ENCODE results near the gene RAD51B.

The RAD51B gene

DNA sequence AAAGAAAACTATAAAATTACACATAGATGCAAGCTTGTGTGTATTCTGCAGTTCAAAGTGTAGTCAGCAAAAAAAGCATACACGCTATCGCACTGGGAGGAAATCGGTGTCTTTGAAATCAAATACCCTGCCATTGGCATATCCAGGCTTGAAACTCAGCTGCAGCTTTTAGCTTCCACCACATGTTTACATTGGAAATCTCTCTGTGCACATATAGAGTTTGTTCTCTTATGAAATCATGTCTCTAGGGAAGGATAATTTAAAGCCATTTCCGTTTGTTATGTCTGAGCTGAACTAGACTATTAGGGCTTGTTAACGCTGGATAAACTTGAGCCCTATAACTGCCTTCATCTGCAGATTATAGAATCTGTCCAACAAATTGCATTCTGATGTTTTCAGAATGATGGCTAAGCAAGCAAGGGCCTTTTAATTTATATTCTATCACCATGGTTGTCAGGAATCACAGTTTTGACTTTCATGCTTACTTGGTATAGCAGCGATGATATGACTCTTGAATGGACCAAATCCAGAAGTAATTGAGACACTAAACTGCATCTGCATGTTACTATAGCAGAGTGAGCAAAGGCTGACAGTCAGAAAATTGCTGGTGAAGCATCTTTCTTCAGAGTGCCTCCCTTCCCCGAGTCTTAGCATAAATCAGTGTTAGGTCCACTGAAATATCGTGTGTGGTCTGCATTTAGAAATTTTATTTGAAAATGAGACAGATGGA, 530.5 kb downstream of the RAD51B start:
- peak; percentile 78 for DNase-seq

DNA sequence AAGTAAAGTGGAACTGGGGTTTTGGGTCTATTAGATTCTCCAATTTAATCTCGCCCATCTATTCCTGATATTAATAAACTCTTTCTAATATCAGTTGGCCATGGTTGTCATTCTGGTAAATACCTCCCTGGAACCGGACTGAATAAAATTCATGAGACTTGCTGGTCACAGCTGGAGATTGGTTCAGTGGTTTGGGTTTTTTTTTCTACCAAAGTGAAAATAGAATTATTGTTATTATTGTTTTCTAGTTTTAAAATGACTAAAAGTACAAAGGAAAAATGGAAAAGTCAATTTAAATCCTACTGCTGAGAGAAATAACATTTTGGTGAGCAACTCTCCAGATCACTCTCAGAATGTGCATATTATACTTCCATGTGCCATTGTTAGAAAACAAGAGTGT, 535.8 kb downstream of the RAD51B start:
- no peak for DNase-seq

DNA sequence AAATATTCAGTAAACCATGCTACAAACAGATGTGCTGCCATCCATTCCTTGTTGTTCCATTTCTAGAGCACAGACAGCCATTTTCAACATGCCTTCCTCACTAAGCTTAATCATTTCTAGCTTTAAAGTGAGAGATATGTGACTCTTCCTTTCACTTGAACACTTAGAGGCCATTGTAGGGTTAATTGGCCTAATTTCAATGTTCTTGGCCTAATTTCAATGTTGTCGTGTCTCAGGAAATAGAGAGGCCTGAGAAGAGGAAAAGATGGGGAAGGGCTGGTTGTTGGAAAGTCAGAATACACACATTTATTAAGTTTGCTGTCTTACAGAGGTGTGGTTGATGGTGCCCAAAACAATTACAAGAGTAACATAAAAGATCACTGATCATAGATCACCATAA, 538.2 kb downstream of the RAD51B start:
- DNase-seq: no peak

DNA sequence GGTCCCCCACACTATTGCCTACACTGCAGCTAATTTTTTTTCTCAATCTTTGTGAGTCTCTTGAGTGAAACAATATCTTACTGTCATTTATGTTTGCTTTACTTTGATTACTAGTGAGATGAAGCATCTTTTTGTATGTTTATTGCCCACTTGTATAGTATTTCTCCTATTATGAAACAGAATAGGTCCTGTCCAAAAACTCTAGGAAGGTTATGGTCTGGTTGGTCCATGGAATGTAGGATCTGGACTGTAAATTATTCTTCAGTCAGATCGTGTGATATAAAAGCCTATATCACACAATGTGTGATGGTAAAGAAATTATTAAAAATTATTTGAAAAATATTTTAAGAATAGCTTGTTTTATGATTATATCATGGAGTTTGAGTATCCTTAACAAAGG, 538.9 kb downstream of the RAD51B start:
- DNase-seq: no peak

DNA sequence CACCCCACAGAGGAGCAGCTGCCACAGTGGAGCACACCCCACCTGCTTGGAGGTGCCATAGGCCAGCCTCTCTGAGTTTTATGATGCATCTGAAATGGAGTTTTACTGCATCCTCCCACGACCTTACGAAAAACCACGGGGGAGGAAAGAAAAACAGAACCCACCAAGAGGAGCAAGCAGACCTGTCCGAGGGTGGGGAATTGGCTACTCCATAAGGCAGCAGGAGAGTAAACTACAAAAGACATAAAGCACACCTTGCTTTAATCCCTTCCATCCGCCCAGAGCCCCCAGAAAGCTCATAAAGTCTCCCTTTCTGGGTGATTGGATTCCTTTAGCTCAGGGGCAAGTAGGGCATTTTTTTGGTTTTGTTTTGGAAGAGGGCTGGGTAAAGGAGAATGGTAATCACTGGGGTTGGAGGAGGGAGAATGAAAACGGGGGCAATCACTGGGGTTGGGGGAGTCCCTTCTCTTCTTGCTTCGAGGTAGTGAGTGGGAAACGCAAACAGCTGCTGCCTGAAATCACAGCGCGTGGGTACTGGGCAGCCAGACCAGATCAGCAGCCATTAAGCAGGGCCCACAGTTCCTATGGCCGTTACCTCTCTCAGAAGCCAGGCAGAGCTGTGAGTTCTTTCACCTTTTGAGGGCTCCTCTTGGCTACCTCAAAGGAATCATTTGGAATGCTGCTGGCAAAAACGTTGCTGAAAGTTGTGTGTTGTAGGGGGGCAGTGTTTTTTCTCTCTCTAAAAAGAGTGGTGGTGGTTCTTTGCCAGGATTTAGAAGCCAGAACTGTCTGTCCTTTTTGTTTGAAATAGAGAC, 539.6 kb downstream of the RAD51B start:
- no peak for DNase-seq

DNA sequence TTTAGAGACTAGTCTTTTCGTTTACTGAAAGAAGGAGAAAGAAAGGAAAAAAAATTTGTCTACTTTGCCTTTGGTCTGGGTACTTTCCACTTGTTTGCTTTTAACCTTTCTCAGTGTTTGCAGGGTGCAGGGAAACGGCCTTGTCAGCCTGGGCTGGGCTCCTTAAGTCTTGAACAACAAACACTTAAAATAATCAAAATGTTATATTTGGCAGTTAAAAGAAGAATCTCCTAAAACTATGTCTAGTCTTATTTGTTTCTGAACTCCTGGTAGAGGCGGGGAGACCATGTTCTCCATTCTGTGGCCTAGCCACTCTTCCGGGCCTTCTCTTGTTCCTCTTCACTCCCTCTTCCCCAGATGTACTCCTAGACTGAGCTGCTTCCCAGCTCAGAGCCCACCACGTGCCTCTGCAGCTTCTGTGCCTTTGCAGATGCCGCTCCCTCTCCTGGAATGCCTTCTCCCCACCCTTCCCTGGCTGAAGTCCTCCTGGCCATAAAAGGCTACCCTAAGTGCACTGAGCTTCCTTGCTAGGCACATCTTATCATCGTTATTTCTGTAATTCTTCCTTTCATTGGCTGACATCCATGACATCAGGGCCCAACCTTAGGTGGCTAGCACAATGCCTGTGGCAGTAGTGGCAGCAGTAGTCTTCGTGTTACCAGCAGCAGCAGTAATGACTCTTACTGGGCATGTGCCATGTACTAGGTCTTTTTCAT, 540.4 kb downstream of the RAD51B start:
- DNase-seq: no peak

DNA sequence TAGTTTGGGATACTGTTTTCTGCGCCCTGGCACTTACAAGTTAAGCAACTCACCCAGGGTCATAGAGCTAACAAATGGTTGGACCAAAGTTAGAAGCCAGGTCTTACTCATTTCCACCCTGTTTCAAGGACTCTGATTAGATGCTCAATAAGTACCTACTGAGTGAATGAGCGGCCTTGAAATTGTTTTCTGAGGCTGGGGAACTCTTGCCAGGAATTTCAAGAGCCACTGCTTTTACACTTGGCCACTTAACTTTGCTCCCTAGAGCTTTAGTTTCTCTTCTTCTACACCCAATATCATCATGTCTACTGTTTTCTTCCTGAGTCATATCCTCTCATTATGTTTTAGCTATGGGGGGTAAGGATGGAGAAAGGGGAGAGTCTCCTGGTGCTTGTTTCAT, 541.7 kb downstream of the RAD51B start:
- no peak for DNase-seq

DNA sequence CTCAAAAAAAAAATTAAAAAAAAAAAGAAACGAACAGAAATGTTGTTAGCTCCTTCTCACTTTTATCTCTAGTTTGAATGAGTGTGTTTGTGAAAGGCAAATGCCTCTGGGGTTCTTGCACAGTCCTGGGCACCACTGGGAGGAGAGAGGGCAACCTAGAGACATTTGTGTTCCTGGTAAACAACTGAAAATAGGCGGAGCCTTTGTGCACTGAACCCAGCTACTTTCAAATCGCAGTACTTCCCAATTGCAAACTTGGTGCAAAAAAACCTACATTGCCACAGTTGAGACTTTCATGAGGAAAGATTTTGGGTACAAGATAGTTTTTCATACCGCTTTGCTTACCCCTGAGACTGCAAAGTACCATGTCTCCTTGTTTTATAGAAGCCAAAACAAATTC, 543.3 kb downstream of the RAD51B start:
- DNase-seq: no peak

DNA sequence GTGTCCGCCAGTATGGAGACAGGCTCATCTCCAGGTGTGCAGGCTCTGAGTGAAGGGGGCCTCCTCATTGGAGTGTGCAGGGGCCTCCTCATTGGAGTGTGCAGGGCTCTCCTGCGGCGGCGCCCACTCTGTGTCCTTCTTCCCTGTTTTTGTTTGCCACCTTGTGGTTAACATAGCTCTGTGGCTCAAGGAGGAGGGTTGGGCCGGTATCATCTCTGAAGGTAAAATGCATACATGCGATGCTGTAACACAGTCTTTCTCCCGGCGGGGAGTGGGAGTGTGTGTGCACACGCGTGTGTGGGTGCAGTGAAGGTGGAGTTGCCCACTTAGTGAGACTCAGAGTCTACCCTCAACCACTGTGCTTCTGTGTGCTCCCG, 543.9 kb downstream of the RAD51B start:
- no peak for DNase-seq

DNA sequence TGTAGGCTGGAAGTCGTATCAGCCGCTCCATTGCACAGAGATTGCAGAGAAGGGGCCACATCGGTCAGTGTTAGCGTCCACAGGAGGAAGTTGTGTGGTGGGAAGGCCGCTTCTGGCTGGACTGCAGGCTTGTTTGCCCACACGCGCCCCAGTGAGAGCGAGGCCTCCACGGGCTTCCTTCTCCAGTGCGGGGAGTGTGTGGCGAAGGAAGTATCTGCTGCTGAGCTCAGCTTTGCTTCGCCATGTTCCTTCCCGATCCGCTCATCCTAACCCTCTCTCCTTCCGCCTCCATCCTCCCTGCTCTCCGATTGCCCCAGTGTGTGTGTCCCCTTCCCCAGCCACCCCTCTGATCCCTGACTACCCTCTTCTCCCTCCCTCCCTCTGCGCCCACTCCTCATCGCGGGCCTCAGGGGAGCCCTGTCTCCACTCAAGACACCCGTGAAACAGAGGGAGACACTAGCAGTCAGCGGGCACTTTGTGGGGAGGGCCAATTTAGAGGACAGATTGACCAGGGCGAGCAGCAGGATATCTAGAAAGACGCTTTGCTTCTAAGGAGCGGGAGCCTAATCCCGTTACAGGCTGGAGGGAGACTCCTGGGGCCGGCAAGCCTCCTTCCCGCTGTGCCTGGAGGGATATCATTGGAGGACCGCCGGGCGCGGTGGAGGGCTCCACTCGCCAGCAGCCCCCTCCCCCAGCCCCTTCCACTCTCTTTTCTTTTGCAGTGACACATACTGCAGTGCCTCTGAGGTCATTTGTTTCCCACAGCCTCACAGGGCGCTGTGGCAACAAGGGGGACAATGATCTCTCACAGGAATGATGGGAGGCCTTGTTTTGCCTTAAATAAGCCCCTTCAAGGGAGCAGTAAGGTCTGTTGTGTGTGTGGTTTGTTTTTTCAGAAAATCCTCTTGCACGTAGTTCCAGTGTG, 544.5 kb downstream of the RAD51B start:
- DNase-seq: no peak

DNA sequence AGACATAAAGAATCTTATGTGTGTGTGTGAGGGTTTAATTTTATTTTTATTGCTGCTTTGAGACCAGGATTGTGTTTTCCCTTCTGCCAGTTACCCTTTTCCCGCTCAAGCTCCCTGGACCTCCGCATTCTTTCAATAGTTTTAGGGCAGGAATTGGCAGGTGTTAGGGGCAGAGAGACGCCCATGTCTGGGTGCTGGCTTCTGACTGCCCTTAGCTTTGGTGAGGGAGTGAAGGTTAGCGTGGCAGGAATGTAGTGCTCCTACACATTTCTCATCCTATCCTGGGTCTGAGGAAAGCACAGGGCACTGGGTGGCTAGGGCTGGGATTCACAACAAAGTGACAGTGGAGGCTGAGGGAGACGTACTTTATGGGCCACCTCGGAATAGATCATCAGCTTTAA, 545.2 kb downstream of the RAD51B start:
- no peak for DNase-seq

DNA sequence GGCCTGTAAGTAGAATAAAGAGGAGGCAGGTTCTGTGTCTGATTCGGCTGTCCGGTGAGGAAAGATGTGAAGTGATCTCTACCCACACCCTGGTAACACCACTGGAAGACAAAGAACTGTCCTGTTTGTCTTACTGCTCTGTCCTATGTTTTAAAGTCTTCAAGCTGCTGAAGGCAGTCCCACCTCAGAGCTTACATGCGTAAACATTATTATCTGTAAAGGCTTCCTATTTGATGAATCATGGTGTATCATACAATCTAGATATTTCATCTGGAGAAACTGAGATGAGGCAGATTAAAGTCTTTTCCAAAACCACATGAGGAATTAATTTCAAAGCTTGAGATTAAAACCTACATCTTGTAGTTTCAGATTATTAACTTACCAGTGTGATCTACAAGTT, 545.6 kb downstream of the RAD51B start:
- no peak for DNase-seq

DNA sequence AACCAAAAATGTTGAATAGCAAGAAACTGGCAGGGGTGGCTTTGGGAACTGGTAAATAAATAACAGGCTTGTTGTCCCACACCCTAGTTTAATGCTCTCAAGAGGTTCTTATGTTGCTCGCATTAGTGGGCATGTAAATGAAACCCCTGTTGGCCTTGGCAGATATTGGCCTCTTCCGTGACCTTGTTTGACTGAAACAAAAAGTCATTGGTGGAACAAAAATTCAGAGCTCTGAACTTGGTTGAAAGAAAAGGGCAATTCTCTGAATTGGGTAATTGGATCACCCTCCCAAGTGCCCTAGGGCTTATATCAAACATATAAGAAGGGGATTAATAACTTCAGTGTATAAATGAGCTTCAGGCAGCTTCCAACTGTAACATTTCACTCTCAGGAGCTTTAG, 547.1 kb downstream of the RAD51B start:
- DNase-seq: no peak

DNA sequence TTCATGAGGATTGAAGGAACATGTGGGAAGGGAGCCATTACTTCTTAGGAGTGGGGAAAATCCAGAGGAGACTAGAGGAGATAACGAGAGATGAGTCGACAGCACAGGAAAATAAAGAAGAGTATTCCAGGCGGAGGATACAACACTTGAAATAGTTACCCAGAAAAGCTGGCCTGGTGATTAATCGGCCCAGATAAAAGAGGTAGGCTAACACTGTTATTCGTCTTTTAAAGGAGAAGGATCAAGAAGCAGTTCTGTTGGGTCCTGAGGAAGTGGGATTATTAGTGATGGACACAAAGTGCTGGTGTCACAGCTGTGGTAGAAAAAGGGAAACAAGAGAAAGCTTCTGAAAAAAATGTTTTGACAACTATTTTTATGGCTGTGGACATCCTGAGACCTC, 548.0 kb downstream of the RAD51B start:
- no peak for DNase-seq

DNA sequence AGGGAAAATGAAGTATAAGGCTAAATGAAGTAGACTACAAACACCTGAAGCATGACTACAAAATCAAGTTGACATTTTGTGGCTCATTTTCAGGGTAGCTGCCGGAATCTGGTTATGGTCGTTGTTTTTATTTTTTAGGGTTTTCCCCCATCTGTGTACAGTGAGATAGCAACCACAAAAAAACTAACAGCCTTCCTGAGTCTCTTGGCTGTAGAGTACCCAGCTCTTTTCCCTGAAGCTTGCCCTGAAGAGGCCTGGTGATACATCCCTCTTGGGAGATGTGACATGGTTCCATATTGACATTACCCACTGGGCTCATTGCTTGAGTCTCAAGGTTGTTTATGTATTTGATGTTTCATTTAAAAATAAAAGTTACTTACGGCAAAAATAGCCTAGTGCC, 549.3 kb downstream of the RAD51B start:
- no peak for DNase-seq

DNA sequence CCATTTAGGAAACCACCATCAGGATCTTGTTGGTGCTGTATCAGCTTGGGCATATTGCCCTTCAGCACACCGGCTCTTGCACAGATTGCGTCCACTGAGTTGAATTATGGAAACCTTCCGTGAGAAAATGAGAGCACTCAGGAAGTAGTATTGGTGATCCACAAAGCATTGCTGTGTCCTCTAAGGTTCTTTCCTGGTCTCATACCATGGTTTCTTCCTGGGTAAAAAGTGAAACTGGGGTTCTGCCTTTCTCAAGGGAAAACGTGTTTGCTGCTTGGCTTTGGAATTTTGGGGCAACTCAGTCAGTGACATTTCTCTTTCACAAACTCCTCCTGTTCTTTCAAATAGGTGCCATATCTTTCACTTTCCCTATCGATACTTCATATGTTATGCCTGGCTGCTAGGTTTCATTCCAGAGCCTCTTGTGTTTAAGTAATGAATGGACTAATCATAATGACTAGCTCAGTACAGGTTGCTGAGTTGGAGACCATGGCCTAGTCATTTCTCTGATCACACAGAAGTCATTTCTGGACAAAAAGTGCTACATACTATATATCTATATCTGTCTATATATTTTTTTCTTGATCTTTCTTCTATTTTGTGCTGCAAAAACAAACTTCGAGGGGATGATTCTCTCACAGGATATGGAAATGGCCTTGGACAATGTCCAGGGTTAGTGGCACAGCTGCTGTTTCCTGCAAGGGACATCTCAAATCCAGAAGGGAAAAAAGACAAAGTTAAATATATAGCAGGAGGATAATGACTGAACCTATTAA, 549.9 kb downstream of the RAD51B start:
- no peak for DNase-seq

DNA sequence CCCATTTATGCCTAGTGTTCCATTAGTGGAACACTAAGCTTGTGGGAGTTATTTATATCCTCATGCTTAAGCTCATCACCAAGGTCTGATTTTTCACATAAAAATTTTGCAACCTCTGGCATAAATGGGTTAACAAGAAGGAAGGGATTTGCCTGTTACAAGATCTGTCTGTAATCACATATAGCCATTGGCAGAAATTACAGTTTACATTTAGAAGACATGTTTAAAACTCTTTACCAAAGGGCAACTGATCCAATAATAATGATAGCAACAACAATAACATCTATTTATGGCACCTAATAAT, 550.4 kb downstream of the RAD51B start:
- no peak for DNase-seq

DNA sequence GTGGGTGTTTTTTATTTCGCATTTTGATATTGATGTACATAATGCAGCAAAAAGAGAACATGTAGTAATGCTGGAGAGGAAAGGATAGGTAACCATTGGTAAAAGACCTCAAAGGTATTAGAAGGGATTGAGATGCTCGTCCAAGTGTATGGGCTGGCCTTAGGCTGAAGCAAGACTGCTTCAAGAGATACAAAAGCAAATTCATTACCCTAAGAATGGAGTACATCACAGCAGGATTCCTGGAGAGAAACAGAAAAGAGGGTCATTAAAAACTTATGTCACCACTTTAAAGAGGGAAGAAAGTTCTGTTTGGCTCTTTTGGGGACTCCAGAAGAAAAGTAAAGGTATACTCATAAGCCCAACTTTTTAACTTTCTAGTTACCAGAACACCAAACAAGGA, 552.8 kb downstream of the RAD51B start:
- no peak for DNase-seq

DNA sequence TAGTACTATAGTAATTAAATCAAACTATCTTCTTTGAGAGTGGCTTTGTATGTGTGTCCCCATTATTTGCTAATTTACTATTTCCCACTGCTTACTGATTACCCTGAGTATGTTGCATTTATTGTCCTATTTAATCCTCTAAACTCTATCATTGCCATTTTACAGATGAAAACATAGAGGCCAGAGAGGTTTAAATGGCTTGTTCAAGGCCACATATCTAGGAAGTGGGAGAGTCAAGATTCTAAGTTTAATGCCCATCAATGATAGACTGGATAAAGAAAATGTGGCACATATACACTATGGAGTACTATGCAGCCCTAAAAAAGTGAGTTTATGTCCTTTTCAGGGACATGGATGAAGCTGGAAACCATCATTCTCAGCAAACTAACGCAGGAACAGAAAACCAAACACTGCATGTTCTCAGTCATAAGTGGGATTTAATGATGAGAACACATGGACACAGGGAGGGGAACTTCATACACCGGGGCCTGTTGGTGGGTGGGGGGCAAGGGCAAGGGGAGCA, 553.6 kb downstream of the RAD51B start:
- DNase-seq: no peak

DNA sequence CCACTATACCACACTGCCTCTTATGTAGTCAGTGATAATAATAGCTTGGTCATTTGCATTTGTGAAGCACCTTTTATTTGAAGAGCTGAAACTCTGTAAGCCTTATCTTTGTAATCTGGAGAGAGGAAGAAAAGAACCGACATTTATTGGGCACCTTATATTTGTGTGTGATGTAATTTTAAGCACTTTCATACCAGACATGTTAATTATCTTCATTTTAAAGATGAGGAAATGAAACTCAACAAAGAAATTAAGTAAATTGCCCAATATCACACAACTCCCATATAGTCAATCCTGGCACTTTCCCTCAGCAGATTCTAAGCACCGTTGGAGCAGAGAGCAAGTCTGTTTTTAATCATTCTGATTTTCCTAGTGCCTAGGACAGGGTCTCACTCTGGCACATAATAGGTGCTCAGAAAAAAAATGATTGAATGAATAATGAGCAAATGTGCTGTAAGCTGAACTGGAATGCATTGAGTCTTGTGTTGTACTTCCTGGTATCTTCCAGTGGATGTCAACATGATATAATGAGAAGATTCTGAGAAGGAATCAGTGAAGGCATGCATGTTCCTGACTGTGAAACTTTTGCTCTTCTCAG, 554.4 kb downstream of the RAD51B start:
- no peak for DNase-seq

DNA sequence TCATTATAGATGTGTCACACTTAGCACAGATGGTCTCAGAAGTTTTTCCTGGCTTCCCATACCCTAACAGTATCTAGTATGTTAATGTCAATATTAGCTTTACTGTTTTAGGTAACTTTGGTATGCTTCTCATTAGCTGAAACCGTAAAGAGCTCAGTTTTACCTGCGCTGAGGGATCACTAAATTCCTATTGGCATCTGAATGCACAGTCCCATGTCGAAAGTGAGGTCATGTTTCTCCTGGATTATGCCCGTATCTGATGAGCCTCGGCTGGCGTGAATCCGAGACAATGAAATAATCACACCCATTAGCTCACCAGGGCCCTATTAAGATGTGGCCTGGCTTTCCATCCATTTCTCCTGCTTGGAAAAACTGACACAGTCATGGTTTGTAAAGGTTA, 555.1 kb downstream of the RAD51B start:
- no peak for DNase-seq

DNA sequence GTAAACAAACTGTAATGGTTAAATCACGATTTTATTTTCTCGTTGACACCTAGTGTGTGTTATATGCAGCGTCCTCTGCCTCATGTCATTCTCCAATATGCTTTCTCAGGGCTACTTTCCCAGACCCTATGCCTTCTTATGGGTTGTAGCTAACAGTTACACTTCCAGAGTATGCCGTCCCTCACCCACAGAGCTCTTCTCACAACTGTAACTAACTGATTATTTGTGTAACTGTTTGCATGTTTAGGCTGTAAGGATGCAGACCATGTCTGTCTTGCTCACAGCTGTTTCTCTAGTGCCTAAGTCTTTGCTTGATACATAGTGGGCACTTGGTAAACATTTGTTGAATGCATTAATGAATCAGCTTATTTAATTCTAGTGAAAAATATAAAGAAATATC, 555.8 kb downstream of the RAD51B start:
- no peak for DNase-seq

Measured in NCI-H1092 treated with DMSO at 0.1 percent for 48 hours (cell line).